Measurements from ENCODE around the gene DIPK1A. TPM values are rescaled to one million over a fixed set of nuclear protein-coding genes. Genes with fewer than 3 reads are reported as not detected.

Gene DIPK1A
- total RNA-seq, 1 experiment from 2014 or later = 3.8 TPM

DNA sequence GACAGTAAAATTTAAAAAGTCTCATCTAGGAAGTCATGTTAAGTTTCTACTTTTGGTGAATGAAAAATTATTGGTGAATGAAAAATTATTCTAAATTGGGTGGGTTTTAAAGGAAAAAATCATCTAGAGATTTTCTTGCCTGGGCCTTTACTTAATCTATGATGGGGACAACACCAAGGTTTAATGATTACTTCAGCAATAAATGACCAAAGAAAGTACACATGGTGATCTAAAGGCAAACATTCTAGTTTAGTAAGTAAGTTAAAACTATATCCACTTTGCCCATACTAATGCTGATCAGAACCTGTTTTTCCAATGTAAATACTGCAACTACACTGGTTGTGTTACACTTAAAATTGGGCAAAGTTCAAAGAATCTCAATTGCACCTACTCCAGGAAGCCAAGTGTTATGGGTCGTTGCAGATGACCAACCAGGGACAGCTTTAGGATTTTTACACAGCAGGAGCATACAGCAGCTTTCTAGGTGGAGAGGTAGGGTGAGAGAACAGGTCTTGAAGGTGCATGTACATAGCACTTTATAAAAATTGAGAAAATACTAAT is 144.0 kb downstream of the DIPK1A start:
- WGBS (ENCODE audit: extremely low coverage, insufficient read length, low lambda C conversion rate) = no CpG with 5 or more reads among the region's 1 CpG
- no peak overlapping the region for H3K4me3 Mint-ChIP-seq
- H2AFZ ChIP-seq (ENCODE audit: low read length) = no peak overlapping the region

More for the DNA sequence above, 144.0 kb downstream of the DIPK1A start:
- Histone ChIP-seq H2BK20ac (ENCODE audit: low read depth, low read length, poor library complexity, severe bottlenecking) (no peak overlapping the region), H3K56ac (ENCODE audit: insufficient read length, low read depth, low read length) (no peak overlapping the region), H3K27ac (ENCODE audit: insufficient read length, low read depth, low read length) (no peak overlapping the region), H2BK5ac (ENCODE audit: insufficient read length, low read length) (no peak overlapping the region), H4K8ac (replicated peaks; ENCODE audit: insufficient read length, low read depth, low read length) (no peak overlapping the region), H3K4ac (ENCODE audit: low read depth, low read length) (no peak overlapping the region), H2BK15ac (ENCODE audit: low read depth, low read length) (no peak overlapping the region), H3K4me1 (ENCODE audit: insufficient read depth, low read length) (no peaks in the 10 kb centered on the region), H4K20me1 (ENCODE audit: control insufficient read depth, insufficient read depth, insufficient read length) (no peaks in the 10 kb centered on the region), H3K23ac (ENCODE audit: insufficient read length, low read depth, low read length) (no peak overlapping the region), H3K27me3 (ENCODE audit: insufficient read depth, low read length) (no peaks in the 10 kb centered on the region), H3T11ph (ENCODE audit: low read length) (no peak overlapping the region), H3K4me2 (ENCODE audit: insufficient read depth, insufficient read length, low read length) (no peak overlapping the region), H3K14ac (ENCODE audit: insufficient read depth, low read length) (no peak overlapping the region), H3K9me3 (ENCODE audit: control insufficient read depth, low read depth, low read length) (no peaks in the 10 kb centered on the region), H2AK5ac (ENCODE audit: insufficient read length, low read length) (no peak overlapping the region), H2BK12ac (ENCODE audit: insufficient read length, low read depth, low read length) (no peak overlapping the region), H4K5ac (ENCODE audit: insufficient read length, low read depth, low read length) (no peak overlapping the region), H3K79me2 (ENCODE audit: insufficient read depth, low read length) (no peaks in the 10 kb centered on the region), H3K18ac (ENCODE audit: insufficient read length, low read depth, low read length) (no peak overlapping the region), H3K79me1 (ENCODE audit: insufficient read depth, low read depth, low read length, poor library complexity, severe bottlenecking) (no peaks in the 10 kb centered on the region), H3K9ac (ENCODE audit: extremely low read depth, insufficient read length, low read length) (no peak overlapping the region), H4K91ac (ENCODE audit: insufficient read length, low read depth, low read length) (no peak overlapping the region), H2BK120ac (ENCODE audit: low read depth, low read length, poor library complexity, severe bottlenecking) (no peak overlapping the region), H3K23me2 (ENCODE audit: insufficient read length, low read depth, low read length, poor library complexity, severe bottlenecking) (no peaks in the 10 kb centered on the region)
- TF ChIP-seq CTCF (conservative IDR thresholded peaks at IDR 0.05) = no peak
- H3K4me1 Mint-ChIP-seq = no peaks in the 10 kb centered on the region
- no peaks in the 10 kb centered on the region for H3K9me3 Mint-ChIP-seq
- no peaks in the 10 kb centered on the region for H3K36me3 Mint-ChIP-seq (ENCODE audit: insufficient read depth in 1 of 3, low read depth in 3 of 3)
- no peaks in the 10 kb centered on the region for H3K27me3 Mint-ChIP-seq (ENCODE audit: low read depth)
- H3K27ac Mint-ChIP-seq = no peak overlapping the region
- no peak for DNase-seq

Measured in H9 (cell line).